ENCODE results near the gene C15orf39.

DNA sequence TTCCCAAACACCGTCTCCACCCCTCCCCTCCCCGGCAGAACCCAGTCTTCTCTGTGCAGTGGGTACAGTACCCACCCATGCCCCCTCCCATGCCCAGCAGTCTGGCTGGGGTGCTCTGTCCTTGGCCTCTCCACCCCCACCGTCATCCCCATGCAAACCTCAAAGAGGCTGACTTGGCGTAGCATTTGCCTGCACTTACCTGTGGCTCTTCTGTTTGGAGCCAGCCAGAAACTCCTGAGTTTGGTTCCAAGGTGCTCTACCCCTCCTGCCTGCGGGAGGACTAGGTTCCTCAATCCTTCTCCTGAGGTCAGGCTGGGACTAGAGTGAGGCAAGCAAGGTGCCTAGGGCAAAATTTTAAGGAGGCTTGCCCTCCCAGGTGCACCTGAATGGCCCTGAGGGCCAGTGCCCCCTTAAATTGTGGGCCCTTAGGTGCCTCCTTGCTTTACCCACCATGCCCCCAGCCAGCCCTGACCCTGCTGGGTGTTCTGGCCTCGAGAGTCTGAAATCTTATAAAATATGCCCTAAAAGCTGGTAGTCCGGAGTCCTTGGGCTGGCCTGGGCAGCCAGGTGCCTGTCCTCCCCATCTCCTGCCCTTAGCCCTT, 47.1 kb upstream of the C15orf39 start:
- TF ChIP-seq POLR2AphosphoS5 (IDR thresholded peaks at IDR 0.05; ENCODE audit: borderline replicate concordance, low read depth, low read length): no peak
- no peak for TF ChIP-seq EZH2 (IDR thresholded peaks at IDR 0.05)
- TF ChIP-seq FOXP2 (optimal IDR thresholded peaks at IDR 0.05; ENCODE audit: control extremely low read depth, extremely low read length, insufficient read depth): no peak

Measured in SK-N-MC (cell line).